Measurements from ENCODE around the gene SERPINE3.

Gene SERPINE3

DNA sequence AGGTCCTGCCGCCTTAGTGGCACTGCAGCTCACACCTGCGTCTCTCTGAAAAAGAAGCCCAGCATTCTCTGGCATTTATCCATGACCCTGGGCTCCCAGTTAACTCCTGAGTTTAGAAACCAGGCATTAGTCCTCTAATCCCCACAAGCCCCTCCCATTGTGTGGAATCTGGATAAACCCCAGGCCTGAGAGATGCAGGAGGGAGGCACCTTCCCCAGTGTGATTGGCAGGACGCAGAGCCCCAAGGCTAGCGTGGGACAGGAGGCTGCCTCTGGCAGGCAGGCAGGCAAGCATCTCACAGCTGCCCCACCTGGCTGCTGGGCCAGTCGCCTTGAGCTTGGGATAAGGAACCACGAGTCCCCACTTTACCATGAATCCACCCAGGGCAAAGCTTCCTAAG, 11.0 kb upstream of the SERPINE3 start:
- no peak for DNase-seq (ENCODE audit: low spot score)

DNA sequence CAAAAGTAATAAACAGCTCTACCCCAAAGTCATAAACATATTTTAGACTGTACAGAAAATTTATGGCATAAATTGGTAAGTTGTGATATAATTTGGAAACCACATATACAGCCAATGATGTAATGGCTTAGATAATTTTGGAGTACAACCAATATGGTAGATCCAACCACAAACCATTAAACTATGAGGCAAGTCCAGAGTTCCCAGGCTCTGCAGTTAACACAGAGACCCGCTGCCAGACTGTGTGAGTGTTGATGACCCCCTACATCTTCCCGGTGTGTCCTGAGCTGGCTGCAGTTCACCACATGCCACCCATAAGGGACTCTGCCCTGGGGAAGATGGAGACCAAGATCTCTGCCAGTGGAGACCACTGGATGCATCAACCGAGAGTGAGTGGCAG, 9.9 kb upstream of the SERPINE3 start:
- no peak for DNase-seq (ENCODE audit: low spot score)

DNA sequence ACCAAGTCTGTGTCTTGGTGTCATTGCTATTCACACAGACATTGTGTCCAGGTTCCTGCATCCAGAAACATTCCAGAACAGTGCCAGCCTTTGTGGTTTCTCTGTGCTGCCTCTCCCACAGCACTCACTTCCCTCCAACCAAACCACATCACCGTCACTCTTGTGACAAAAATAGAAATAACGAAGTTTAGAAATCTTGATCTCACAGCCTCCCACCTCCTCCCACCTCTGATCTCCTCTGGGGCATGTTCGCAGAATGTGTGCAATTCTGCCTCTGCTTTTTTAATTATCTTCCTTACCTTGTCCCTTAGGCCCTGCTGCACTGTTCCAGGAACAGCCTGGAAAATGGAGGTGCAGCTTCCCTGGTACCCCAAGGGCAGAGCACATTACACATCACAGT, 8.7 kb upstream of the SERPINE3 start:
- DNase-seq (ENCODE audit: low spot score) = no peak

DNA sequence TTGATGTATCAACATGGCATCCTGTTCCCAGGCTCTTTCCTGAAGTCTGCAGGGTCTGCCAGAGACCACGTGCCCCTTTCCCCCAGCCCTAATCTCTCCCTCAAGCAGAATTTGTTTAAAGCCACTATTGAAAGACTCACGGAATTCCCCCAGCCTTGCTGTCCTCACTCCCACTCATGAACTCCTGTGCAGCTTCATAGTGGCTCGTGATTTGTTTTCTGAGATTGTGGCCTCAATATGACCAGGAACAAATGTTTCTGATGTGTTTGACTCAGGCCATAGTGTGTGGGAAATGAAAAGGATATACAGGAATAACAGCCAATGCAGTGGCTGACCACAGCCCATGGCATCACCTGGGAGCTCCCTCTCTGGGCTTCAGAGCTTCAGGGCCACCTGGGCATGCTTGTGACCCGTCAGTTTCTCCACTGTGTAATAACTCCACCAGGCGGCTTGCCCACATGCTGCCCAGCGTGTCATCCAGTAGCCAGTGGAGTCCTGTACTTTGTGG, 8.1 kb upstream of the SERPINE3 start:
- no peak for DNase-seq (ENCODE audit: low spot score)

DNA sequence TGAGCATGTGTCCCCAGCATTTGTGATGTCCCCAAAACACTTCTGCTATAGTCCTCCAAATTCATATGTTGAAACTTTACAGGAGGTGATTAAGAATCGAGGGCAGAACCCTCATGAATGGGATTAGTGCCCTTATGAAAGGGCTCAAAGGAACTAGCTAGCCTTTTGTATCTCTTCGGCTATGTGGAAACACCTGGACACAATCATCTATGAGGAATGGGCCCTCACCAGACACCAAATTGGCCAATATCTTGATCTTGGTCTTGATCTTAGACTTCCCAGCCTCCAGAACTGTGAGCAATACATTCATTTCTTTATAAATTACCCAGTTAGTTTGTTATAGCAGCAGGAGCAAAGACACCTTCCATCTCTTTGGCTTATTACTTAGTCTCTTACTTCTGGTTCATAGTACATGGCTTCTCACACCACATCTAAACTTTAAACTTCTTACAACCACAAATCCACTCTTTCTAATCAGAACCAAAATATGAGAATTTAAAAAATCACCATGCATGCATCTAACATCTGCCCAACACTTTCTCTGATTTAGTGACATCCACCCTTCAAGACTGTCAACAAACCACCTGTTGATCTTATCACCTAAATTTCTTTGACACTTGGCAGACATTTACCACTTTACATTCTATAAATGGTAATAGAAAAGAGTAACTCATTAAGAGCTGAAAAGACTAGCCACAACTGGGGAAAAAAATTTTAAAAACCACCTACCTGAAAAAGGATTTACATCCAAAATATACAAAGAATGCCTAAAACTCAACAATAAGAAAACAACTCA, 6.7 kb upstream of the SERPINE3 start:
- no peak for DNase-seq (ENCODE audit: low spot score)

DNA sequence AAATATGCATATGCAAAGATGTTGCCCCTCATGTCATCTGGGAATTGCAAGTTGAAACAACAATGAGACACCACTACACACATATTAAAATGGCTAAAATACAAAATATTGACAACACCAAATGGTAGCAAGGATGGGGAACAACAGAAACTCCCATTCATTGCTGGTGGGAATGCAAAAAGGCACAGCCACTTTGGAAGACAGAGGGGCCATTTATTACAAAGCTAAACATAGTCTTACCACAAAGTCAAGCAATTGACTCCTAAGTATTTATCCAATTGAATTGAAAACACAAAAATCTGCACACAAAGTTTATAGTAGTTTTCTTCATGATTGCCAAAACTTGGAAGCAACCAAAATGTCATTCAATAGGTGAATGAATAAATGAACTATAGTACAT, 6.1 kb upstream of the SERPINE3 start:
- no peak for DNase-seq (ENCODE audit: low spot score)

DNA sequence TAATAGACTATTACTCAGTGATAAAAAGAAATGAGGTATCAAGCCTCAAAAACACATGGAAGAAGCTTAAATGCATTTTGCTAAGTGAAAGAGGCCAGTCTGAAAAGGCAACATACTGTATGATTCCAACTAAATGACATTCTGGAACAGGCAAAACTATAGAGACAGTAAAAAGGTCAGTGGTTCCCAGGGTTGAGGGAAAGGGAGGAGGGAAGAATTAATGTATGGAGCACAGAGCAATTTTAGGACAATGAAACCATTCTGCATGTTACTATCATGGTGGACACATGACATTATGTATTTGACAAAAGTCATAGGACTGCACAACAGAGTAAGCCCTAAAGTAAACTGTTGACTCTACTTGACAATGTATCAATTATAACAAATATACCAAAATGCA, 5.7 kb upstream of the SERPINE3 start:
- no peak for DNase-seq (ENCODE audit: low spot score)

DNA sequence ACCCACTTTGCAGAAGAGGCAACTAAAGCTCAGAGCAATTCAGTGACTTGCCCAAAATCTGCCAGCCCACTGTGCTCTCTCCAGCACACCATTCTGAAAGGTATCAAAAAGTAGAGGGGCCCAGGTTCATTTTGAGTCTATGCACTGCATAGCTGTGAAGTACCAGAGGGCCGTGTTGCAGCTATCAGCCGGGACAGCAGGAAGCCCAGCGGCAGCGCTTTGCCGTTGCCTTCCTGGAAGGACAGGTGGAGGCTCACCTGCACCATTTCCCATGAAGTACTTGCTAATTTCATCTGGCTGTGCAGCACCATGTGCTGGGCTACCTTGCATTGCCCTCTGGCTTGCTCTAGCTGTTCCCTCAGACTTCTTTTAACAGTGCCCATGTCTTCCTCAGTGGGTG, 2.7 kb upstream of the SERPINE3 start:
- no peak for DNase-seq (ENCODE audit: low spot score)

DNA sequence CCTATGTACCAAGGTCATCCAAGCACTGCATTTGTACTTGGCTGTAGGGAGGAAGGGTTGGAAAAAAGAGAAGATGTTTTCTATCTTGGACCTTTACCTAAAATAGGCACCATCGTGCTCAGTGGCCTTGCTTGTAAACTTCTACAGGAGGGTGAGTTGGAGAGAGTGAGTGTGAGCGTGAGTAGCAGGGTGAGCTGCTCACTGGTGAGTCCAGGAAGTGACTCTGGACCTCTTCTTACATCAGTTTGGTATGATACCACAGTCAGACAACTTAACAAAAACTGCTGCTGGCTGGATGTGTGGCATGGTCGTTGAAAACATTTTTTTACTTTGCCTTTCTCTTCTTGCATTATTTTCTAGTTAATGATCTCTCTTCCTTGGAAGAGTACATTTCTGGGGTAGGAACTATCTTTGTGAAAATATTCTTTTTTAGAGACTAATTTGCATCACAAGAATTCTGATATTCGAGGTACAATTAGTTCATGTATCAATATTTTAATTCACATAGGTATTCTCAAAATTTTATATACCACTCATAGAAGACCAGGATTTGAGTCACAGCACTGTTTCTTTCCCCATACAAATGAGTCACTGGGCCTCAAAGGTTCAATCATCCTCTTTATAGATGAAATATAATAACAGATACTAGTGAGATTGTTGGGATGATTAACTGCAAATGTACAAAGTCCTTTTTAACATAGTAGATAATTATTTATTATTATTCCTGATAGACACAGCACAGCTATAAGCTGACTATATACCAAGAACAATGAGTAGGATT, 651 bp downstream of the SERPINE3 start:
- no peak for DNase-seq (ENCODE audit: low spot score)

DNA sequence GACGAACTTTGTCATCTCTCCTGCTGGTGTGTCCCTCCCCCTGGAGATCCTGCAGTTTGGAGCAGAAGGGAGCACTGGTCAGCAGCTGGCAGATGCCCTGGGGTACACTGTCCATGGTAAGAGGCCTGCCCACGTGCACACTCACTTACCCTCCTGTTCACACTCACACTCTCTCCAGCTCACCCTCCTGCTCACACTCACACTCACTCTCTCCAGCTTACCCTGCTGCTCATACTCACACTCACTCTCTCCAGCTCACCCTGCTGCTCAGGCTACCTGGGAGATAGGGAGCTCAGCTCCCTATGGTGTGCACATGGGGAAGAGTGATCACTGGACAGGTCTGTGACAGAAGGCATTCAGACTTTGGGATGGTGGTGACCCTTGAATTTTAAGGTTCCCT, 1.7 kb downstream of the SERPINE3 start:
- DNase-seq (ENCODE audit: low spot score) = no peak

DNA sequence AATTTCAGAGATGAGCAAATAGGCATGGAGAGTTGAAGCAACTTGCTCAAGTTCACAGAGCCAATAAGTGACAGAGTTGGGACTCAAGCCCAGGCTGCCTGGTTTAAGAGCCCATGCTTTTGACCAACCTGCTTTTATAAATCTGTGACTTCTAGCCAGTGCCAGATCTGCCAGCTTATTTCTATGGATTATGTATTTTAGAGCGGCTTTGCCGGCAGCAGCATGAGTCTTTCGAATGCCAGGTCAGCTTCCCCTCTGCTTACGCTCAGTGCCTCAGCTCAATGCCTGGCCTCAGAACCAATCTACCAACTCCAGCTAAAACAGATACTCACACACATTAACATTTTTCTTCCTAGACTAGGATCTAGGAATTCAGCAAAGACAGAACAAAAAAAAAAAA, 2.3 kb downstream of the SERPINE3 start:
- DNase-seq (ENCODE audit: low spot score) = no peak

DNA sequence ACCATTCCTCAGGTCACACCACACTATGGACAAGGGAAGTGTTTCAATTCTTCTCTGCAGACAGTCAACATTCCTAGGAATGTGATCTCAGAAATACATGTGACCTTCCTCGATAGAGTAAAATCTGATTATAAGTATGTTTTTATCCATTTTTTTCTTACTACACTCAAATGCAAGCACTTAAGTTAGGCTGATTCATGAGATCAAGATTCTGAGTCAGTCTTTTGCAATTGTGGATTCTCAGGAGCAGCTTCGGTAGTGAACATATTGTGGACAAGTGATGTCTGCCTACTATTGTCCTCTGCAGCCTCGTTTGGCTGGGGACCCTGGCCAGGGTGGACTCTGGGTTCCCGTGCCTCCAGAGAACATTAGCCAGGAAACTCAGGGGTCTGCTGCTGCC, 3.2 kb downstream of the SERPINE3 start:
- no peak for DNase-seq (ENCODE audit: low spot score)

DNA sequence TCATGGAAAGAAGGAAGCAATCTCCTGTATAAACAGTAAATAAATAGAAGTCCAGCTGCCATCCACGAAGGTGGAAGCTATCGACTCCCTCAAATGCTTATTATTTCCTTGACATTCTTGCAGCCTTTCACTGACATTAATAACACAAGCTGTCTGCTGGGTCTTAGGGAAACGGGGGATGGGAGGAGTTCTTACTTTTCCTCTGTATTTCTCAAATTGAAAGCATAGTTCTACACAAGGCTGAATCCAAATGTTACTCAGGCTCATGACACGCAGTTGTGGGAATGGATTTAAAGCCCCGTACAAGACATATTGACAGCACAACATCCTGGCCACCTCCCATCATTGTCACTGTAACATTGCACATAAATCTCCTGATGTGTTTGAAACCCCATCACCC, 4.0 kb downstream of the SERPINE3 start:
- DNase-seq (ENCODE audit: low spot score) = no peak

DNA sequence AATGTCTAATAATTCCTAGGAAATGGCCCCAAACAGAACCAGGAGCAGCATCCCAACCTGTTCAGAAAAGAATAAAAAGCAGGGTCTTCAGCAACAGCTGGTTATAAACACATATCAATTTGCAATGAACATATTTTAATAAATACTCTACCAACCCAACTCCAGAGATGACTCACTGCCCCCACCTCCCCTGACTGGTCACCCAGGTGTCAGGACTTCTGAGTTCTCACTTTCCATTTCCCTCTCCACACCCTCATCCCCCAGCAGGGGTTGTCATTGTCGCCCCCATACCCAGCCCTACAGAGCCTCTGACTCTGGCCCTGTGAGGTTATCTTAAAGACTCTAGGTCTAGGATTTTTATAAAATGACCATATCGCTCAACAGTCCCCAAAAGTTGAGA, 6.9 kb downstream of the SERPINE3 start:
- DNase-seq (ENCODE audit: low spot score) = no peak

DNA sequence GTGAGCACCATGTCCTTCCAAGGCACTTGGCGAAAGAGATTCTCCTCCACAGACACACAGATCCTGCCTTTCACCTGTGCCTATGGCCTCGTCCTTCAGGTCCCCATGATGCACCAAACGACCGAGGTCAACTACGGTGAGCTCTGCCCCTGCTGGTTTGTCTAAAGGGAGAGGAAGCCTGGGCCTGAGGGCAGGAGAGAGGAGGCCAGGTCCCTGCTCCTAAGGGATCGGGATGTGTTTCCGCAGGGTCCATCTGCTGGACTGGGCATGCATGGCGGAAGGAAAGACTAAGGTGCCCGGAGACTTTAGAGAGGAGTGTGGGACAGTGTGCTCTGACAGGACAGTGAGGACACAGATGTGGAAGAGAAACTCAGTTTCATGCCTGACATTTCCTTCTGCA, 7.6 kb downstream of the SERPINE3 start:
- no peak for DNase-seq (ENCODE audit: low spot score)

DNA sequence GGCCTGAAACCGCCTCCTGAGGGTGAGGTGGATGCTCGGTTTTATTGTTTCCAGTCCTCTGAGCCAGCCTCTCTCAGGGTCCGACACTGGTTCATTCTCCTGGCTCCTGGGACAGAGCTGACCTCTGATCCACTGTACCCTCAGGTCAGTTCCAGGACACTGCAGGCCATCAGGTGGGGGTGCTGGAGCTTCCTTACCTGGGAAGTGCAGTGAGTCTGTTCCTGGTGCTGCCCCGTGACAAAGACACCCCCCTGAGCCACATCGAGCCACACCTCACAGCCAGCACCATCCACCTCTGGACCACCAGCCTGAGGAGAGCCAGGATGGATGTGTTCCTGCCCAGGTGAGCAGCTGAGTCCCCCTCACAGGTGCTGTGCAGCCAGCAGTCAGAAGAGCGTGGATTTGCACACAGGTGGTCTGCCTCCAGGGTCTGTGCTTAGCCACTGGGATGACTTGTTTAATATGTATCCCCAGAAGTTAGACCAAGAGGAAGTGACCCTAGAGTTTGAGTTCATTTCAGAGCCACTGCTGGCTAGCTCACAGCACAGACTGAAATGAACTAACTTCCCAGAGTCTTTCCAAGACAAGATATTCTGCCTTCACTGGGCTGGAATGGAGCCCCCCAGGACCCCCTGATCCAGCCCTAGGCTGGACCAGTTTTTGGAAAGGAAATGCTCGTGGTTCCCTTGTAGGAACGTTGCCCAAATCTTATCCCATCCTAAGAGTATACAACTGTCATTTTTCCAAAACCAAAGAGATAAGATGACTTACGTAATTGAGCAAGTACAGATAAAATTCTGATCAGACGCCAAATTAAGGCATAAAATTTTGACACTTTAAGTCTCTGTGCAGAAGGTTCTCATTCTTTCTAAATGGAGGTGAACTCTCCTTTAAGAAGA, 8.8 kb downstream of the SERPINE3 start:
- DNase-seq (ENCODE audit: low spot score) = no peak

DNA sequence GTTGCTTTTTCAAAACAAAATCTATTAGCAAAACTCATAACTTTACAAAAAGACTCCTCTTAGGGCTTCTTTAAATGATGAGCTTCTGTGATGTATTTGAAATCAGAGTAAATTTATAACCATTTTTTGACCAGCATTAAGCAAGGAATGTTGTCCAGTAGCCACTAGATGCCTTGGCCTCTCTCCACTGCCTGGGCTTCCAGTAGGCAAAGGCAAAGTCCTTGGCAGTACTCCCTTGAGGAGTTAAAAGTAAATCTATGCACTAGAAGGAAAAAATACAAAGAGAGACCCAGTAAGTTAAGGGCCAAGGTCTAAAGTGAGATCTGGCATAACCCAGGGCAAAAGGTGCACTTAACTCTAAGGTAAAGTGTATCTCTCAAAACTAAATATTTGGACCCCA, 9.5 kb downstream of the SERPINE3 start:
- DNase-seq (ENCODE audit: low spot score) = no peak

DNA sequence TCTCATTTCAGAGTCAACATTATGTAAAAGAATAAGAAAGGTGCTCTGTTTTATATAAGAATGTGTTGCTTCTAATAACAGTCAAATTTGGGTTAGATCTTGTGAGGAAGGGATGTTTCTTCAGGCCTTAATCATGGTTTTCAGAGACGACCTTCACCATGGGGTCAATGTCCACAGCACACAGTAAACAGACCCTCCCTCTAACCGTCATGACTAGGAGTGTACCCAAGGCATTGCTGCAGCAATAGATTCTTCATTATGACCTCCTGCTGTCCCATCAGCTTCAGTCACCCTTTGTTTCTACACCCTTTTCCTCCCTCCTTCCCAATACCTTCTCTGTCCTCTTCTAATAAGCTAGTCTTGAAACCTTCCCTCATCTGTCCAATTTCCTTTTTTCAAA, 15.7 kb downstream of the SERPINE3 start:
- no peak for DNase-seq (ENCODE audit: low spot score)

DNA sequence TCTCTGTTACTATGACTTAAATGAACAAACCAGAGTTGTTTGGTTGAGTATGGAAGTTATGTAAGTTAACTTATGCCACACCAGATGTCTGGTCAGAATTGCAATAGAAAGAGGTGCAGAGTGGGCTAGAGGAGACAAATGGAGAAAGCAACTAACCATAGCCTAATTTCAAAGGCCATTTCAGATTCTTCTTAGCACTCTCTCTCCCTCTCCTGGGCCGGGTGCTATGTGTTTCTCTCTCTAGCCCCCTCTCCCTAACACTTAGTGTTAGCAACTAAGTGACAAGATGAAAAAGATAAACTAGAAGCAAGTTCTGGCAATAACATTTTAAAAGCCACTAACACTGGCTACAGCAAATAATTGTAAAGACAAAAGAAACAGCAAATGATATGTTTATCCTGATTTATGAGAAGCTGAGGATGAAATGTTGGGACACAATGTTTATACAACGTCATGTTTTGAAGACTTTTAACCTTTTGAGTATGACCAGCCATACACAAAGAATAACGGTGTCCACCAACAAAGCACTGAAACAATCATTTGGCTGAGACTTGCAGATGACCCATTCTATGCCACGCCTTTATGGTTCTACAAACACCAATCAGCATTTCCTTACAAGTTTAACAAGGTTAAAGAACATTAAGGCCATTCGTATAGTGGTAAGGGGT, 18.6 kb downstream of the SERPINE3 start:
- DNase-seq (ENCODE audit: low spot score) = no peak

DNA sequence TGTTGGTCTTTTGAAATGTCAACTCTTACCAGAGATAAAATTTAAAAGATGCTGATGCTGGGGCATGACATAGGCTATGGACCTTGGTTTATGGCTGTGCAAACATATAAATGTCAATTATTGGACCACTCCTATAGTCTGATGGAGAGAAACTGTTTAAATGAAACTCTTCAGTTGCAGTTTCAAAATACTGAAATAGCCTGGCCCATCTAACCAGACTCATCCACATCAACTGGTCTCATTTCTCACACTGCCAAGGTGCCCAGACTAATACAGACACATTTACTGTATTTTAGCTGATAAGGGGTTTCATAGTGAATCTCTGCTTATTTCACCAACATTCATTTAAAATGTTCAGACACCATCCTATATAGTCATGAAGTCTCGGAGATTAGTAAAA, 19.9 kb downstream of the SERPINE3 start:
- no peak for DNase-seq (ENCODE audit: low spot score)

DNA sequence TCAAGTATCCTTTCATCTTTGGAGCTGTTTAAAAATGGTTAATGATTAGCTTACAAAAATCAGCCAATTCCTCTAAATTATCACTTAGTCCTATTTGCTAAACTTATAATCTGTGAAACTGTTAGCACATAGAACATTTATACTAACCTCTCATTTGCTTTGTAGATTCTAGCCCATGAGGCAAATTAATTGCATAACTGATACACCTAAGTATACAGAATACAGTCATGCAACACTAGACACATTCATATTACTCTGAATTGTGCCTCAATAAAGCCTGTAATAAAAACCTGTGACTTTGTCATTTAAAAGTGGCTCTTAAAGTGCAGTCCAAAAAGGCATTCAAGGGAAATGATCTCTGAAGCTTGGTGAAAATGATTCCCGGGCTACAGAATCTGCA, 21.0 kb downstream of the SERPINE3 start:
- DNase-seq (ENCODE audit: low spot score) = no peak

DNA sequence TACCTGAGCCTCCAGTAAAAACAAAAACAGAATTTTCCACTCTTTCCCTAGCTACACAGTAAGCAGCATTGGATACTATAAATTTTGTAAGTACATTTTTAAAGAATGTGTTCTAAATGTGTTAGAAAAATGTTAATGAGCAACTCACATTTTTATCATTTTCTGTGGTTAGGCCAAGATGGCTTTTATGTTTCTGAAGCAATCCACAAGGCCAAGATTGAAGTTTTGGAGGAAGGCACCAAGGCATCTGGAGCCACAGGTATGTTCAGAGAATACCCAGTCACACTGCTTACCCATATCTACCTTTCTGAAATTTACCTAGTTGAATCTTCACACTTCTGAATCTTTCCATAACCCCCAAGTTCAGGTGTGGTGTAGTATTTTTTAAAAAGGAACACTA, 21.6 kb downstream of the SERPINE3 start:
- DNase-seq (ENCODE audit: low spot score) = no peak

All from CD4-positive, alpha-beta T cell treated with Interleukin-2 at 100 ng/mL for 4 hours (primary cell).